ENCODE data around the gene RMDN2. TPM values are rescaled to one million over a fixed set of nuclear protein-coding genes. Genes with fewer than 3 reads are reported as not detected.

The RMDN2 gene
- total and polyA plus RNA-seq, 10 of the 15 experiments (the other 5 are each of a cell fraction or from before 2014, with no cell fraction given) = 2.6 to 12.4 (median 9.2) TPM

- TF ChIP-seq REST (IDR thresholded peaks at IDR 0.05; ENCODE audit: low read depth, low read length) = peak; percentile 75
- peak; percentile 91 for TF ChIP-seq GABPA (IDR thresholded peaks at IDR 0.05; ENCODE audit: low read depth)
- no peak for TF ChIP-seq EP300 (IDR thresholded peaks at IDR 0.05; ENCODE audit: borderline replicate concordance in 1 of 2, control insufficient read depth in 1 of 2, low read depth in 2 of 2, low read length in 2 of 2)
- TF ChIP-seq BCL3 (IDR thresholded peaks at IDR 0.05; ENCODE audit: borderline replicate concordance, insufficient read depth, low read depth, low read length, poor library complexity, severe bottlenecking) = no peak
- TF ChIP-seq EGR1 (IDR thresholded peaks at IDR 0.05; ENCODE audit: borderline replicate concordance in 1 of 2, low read depth in 2 of 2, low read length in 2 of 2) = peak in 1 of 2 experiments; percentile 89; a peak in 2 of 3 replicates
- TF ChIP-seq EZH2 (IDR thresholded peaks at IDR 0.05; ENCODE audit: borderline replicate concordance, control insufficient read depth, low read depth, low read length) = no peak
- TF ChIP-seq ZBTB33 (IDR thresholded peaks at IDR 0.05) = no peak
- peak; percentile 54; the same call in 1 of the 2 replicates for TF ChIP-seq ZBED1 (IDR thresholded peaks at IDR 0.05; ENCODE audit: borderline replicate concordance)
- TF ChIP-seq CBFB (IDR thresholded peaks at IDR 0.05; ENCODE audit: low read depth) = peak; percentile 77; the same call in 1 of the 2 replicates
- no peak for TF ChIP-seq TBL1XR1 (IDR thresholded peaks at IDR 0.05; ENCODE audit: low read depth, low read length)
- TF ChIP-seq HDAC6 (IDR thresholded peaks at IDR 0.05; ENCODE audit: unreplicated experiment) = peak; percentile 74
- peak; percentile 65 for TF ChIP-seq DPF2 (IDR thresholded peaks at IDR 0.05)
- TF ChIP-seq FOXK2 (IDR thresholded peaks at IDR 0.05) = no peak
- no peak for TF ChIP-seq CHD4 (IDR thresholded peaks at IDR 0.05)
- peak; percentile 93 for TF ChIP-seq POLR2AphosphoS5 (IDR thresholded peaks at IDR 0.05; ENCODE audit: low read length)
- peak; percentile 56 for TF ChIP-seq CREM (IDR thresholded peaks at IDR 0.05; ENCODE audit: low read depth)
- no peak for TF ChIP-seq SREBF1 (IDR thresholded peaks at IDR 0.05; ENCODE audit: low read length)
- no peak for TF ChIP-seq CEBPB (IDR thresholded peaks at IDR 0.05; ENCODE audit: borderline replicate concordance in 1 of 2, low read depth in 2 of 2, low read length in 2 of 2)
- no peak for TF ChIP-seq IRF4 (IDR thresholded peaks at IDR 0.05; ENCODE audit: low read depth, low read length)
- no peak for TF ChIP-seq WRNIP1 (IDR thresholded peaks at IDR 0.05; ENCODE audit: borderline replicate concordance, low read depth, low read length)
- TF ChIP-seq POLR2AphosphoS2 (IDR thresholded peaks at IDR 0.05; ENCODE audit: low read depth, low read length) = peak; percentile 62; the same call in 1 of the 2 replicates
- peak; percentile 79 for TF ChIP-seq NR2F1 (conservative IDR thresholded peaks at IDR 0.05)
These were observed at the start of gene RMDN2 (continued) for GRCh38 chr2:37925063-37925897.
